LNCAP (cell line): ENCODE data around the gene PRB3.
A peak's percentile ranks its signal among the peaks of the same experiment; 100 is the strongest.

Experiments used
- TF ChIP-seq, protein P1 (sequence below): fragments of 450-650 bp; IDR thresholded peaks from 2 replicates; pipeline ENCODE4 v1.5.1; 2017; ENCODE audit warnings: mild to moderate bottlenecking

PRB3 gene

GRCh38 chr12:11238275-11238674 is 31.2 kb downstream of the PRB3 start:
- TF ChIP-seq, protein P1, sequence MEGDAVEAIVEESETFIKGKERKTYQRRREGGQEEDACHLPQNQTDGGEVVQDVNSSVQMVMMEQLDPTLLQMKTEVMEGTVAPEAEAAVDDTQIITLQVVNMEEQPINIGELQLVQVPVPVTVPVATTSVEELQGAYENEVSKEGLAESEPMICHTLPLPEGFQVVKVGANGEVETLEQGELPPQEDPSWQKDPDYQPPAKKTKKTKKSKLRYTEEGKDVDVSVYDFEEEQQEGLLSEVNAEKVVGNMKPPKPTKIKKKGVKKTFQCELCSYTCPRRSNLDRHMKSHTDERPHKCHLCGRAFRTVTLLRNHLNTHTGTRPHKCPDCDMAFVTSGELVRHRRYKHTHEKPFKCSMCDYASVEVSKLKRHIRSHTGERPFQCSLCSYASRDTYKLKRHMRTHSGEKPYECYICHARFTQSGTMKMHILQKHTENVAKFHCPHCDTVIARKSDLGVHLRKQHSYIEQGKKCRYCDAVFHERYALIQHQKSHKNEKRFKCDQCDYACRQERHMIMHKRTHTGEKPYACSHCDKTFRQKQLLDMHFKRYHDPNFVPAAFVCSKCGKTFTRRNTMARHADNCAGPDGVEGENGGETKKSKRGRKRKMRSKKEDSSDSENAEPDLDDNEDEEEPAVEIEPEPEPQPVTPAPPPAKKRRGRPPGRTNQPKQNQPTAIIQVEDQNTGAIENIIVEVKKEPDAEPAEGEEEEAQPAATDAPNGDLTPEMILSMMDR = no peak

- TF ChIP-seq, protein P1 = no peak
These were observed 36.0 kb downstream of the PRB3 start for GRCh38 chr12:11233532-11233931.

GRCh38 chr12:11228296-11228879 is 41.1 kb downstream of the PRB3 start:
- TF ChIP-seq, protein P1 = peak; percentile 84

DNA sequence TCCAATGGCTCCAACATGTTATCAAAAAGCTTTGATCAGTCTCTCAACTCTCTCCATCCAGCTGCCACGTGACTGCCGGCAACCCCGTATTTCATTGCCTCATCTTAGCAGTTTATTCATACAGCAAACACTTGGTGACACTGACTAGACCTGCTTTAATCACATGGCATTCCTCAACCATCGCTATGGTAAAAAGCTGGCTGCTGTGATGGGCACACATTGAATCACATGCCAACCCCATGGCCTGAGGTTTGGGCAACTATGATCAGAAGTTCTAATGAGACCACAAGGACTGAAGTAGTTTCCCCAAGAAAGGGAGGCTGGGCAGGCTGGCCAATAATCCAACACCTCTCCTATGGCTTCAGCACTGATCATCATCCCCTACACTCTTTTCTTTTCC is 42.1 kb downstream of the PRB3 start:
- TF ChIP-seq, protein P1 = no peak
